ENCODE measurements around the gene PTAFR.

GRCh38 chr1:28118640-28119307, 57.7 kb downstream of the PTAFR start:
- TF ChIP-seq POLR2AphosphoS5 (IDR thresholded peaks at IDR 0.05; ENCODE audit: low read depth, low read length) (no peak), POLR2A (IDR thresholded peaks at IDR 0.05; ENCODE audit: borderline replicate concordance, extremely low read depth, insufficient read depth, insufficient read length) (no peak), SIN3A (IDR thresholded peaks at IDR 0.05; ENCODE audit: low read depth) (no peak), CTCF (IDR thresholded peaks at IDR 0.05 in 2 of 3, conservative IDR thresholded peaks at IDR 0.05 in 1 of 3; ENCODE audit: borderline replicate concordance in 1 of 3, insufficient read depth in 1 of 3, low read depth in 2 of 3, low read length in 2 of 3) (no peak)
- TF ChIP-seq, protein P1, sequence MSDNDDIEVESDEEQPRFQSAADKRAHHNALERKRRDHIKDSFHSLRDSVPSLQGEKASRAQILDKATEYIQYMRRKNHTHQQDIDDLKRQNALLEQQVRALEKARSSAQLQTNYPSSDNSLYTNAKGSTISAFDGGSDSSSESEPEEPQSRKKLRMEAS (IDR thresholded peaks at IDR 0.05) = no peak

All from HCT116 (cell line).